Measurements from ENCODE around the gene ENAH. TPM values are rescaled to one million over a fixed set of nuclear protein-coding genes. Genes with fewer than 3 reads are reported as not detected.

The ENAH gene
- total RNA-seq, 6 experiments from 2014 or later = 9.0 to 33.2 (median 20.8) TPM

DNA sequence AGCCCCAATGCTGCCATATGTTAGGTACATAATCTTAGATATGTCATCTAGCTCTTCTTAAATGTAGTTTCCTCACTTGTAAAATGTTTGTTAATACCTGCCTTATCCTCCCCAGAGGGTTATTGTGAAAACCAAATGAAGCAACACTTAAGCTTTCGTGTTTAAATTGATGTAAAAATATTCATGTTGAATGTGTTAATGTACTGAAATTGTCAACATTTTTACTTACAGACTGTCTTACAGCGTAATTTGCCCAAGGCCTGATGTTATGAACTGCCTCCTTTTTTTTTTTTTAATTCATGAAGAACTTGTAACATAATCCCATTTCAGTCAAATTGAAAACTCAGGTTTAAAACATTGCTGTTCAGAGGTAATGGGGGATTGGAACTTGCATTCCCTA lies 25.6 kb upstream of the ENAH start:
- no peaks in the 10 kb centered on the region for H3K36me3 ChIP-seq
- H3K27ac ChIP-seq = no peak overlapping the region
- no peak overlapping the region for H3K4me3 ChIP-seq
- no peaks in the 10 kb centered on the region for H3K27me3 ChIP-seq
- H3K4me1 ChIP-seq = no peaks in the 10 kb centered on the region
- intact Hi-C loops (cut with DNase I) = no loop called here
- DNase-seq (no peak), ATAC-seq (no peak)
- WGBS (ENCODE audit: insufficient coverage, low coverage, low lambda C conversion rate, missing lambda C conversion rate) = 88% methylated on average over 2 of the region's 2 CpGs
- TF ChIP-seq CTCF (IDR thresholded peaks at IDR 0.05) = no peak
- TF ChIP-seq POLR2A (IDR thresholded peaks at IDR 0.05) = no peak
- no peaks in the 10 kb centered on the region for H3K9me3 ChIP-seq

DNA sequence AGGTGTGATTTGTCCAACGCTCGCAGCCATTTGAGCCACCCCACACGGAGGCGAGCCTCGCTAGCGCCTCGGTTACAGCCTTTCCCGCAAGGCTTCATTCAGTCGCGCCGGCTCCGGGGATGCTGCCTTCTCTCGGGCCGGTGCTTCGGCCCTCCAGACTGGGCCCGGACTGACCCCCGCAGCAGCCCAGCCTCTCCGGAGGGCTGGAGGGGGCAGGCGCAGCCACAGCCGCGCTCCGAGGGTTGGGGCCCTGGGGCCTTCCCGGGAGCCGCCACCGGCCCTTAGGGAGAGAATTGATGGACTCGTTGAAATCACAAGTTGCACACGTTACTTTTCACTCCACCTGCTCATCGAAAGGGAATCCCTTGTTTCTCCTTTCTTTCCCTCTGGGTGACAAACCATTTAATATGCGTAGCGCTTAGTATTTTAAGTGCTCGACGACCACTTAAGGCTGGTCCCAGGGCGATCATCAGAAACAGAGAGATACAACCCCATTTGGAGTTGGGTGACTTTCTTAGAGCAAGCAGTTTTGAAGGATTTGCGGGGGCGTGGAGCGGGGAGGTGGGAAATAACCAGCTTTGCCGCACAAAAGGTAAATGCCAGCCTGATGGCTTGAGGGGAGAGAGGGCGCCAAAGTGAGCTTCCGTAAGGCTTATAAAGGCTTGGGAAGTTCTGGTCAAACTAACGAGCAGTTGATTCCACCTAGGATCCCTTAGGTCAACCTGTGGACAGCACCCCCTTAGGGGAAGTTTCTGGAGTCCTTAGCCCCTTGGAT lies 24.6 kb upstream of the ENAH start:
- Histone ChIP-seq H3K4me1 (no peaks in the 10 kb centered on the region), H3K4me3 (no peak overlapping the region), H3K27me3 (no peaks in the 10 kb centered on the region), H3K36me3 (no peaks in the 10 kb centered on the region), H3K27ac (no peak overlapping the region), H3K9me3 (no peaks in the 10 kb centered on the region)
- intact Hi-C loops (cut with DNase I) = no loop called here
- ATAC-seq (peak in 1 of 4 donors; percentile 19), DNase-seq (peak in 1 of 3 donors; percentile 19)
- 52% methylated on average over 33 of the region's 40 CpGs for WGBS (ENCODE audit: insufficient coverage, low coverage, low lambda C conversion rate, missing lambda C conversion rate)
- TF ChIP-seq CTCF (IDR thresholded peaks at IDR 0.05) = no peak
- no peak for TF ChIP-seq POLR2A (IDR thresholded peaks at IDR 0.05)

DNA sequence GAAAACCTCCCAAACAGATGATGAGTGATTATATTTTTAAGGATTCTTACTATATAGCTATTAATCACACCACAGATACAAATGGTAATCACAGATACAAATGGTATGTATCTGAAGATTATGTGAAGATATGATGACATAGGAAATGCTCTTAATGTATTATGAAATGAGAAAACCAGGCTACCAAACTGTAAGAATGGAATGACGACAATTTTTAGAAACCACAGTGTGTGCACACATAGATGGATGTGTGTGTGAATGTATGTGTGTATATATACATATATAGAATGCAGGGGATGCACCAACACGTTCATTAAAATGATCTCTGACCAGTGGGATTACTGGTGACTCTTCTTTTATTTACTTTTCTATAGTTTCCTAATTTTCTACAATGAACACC lies 21.5 kb upstream of the ENAH start:
- DNase-seq (no peak), ATAC-seq (no peak)
- intact Hi-C loops (cut with DNase I) = no loop called here
- no peak for TF ChIP-seq CTCF (IDR thresholded peaks at IDR 0.05)
- no peak for TF ChIP-seq POLR2A (IDR thresholded peaks at IDR 0.05)
- no peaks in the 10 kb centered on the region for H3K36me3 ChIP-seq
- WGBS (ENCODE audit: insufficient coverage, low coverage, low lambda C conversion rate, missing lambda C conversion rate) = 55% methylated on average over 2 of the region's 2 CpGs
- no peaks in the 10 kb centered on the region for H3K9me3 ChIP-seq
- no peak overlapping the region for H3K27ac ChIP-seq
- H3K4me3 ChIP-seq = no peak overlapping the region
- H3K4me1 ChIP-seq = no peaks in the 10 kb centered on the region
- no peaks in the 10 kb centered on the region for H3K27me3 ChIP-seq

GRCh38 chr1:225670806-225671733 lies 18.1 kb upstream of the ENAH start:
- ATAC-seq = peak; percentile 19 to 98 (median 34)
- intact Hi-C loops (cut with DNase I) = no loop called here
- 63% methylated on average over 4 of the region's 4 CpGs for WGBS (ENCODE audit: insufficient coverage, low coverage, low lambda C conversion rate, missing lambda C conversion rate)
- Histone ChIP-seq H3K4me1 (no peaks in the 10 kb centered on the region), H3K27me3 (no peaks in the 10 kb centered on the region), H3K27ac (no peak overlapping the region), H3K9me3 (no peaks in the 10 kb centered on the region), H3K36me3 (no peaks in the 10 kb centered on the region), H3K4me3 (no peak overlapping the region)
- no peak for DNase-seq
- TF ChIP-seq POLR2A (IDR thresholded peaks at IDR 0.05) (no peak), CTCF (IDR thresholded peaks at IDR 0.05) (no peak)
